IMR-90 (cell line): ENCODE data around the gene IGF2R. TPM values are rescaled to one million over a fixed set of nuclear protein-coding genes. Genes with fewer than 3 reads are reported as not detected.

Experiments
- ATAC-seq: fragments of 200-7000 bp; cut with Tn5 transposase; 2 replicates; pipeline ENCODE4 v1.9.1; 2020; ENCODE audit warnings: low read depth, mild to moderate bottlenecking, moderate library complexity
- BruUV-seq: library from RNA; stranded (reverse); fragments of 400-500 nt; replicated peaks from 2 replicates; lab custom pipeline; 2021; lab: Mats Ljungman, UMichigan
- CTCF ChIA-PET: fragments of 300-600 bp; formaldehyde crosslinking; extraction: SDS; loops from one replicate; lab custom pipeline; 2021; ENCODE audit warnings: antibody characterized with exemption; lab: Yijun Ruan, JAX
- POLR2A ChIA-PET: fragments of 300-600 bp; sonication (Branson Sonifier 250); formaldehyde crosslinking; loops from one replicate; lab custom pipeline; 2022; ENCODE audit warnings: antibody characterized with exemption; ENCODE audit not compliant: unreplicated experiment; lab: Charles Lee
- DNase-seq: peaks from one replicate; pipeline ENCODE4 v3.0.0; 2013
- H2AFZ ChIP-seq: replicated peaks from 2 replicates; pipeline ENCODE3; 2013; ENCODE audit warnings: low read length, mild to moderate bottlenecking; ENCODE audit not compliant: poor library complexity
- H2AK5ac ChIP-seq: 2 replicates; pipeline ENCODE4 v1.6.1; 2013; ENCODE audit warnings: low read depth, low read length, inconsistent platforms
- H2AK9ac ChIP-seq: replicated peaks from 2 replicates; pipeline ENCODE3; 2013; ENCODE audit warnings: mild to moderate bottlenecking, low read depth, low read length, moderate library complexity; ENCODE audit not compliant: poor library complexity
- H2BK120ac ChIP-seq: 2 replicates; pipeline ENCODE4 v1.6.1; 2013; ENCODE audit warnings: low read depth, low read length, inconsistent platforms
- H2BK15ac ChIP-seq: 3 replicates; pipeline ENCODE4 v1.6.1; 2013; ENCODE audit warnings: low read depth, low read length, inconsistent platforms
- H2BK20ac ChIP-seq: 2 replicates; pipeline ENCODE4 v1.6.1; 2013; ENCODE audit warnings: low read depth, mild to moderate bottlenecking, inconsistent platforms, low read length, moderate library complexity
- H2BK5ac ChIP-seq: 2 replicates; pipeline ENCODE4 v1.6.1; 2013; ENCODE audit warnings: mild to moderate bottlenecking, low read depth, low read length, inconsistent platforms; ENCODE audit not compliant: poor library complexity, severe bottlenecking
- H3K14ac ChIP-seq: replicated peaks from 2 replicates; pipeline ENCODE4 v1.6.1; 2013; ENCODE audit warnings: low read depth, low read length, inconsistent platforms
- H3K18ac ChIP-seq: 2 replicates; pipeline ENCODE4 v1.6.1; 2013; ENCODE audit warnings: low read depth, low read length, control low read depth
- H3K23ac ChIP-seq: 2 replicates; pipeline ENCODE4 v1.6.1; 2013; ENCODE audit warnings: low read depth, low read length, inconsistent platforms
- H3K27ac ChIP-seq: 2 replicates; pipeline ENCODE4 v1.5.1; 2013; ENCODE audit warnings: mild to moderate bottlenecking, control low read depth, low read length; ENCODE audit not compliant: insufficient read depth
- H3K27me3 ChIP-seq: 2 replicates; pipeline ENCODE4 v1.6.1; 2013; ENCODE audit warnings: low read length; ENCODE audit not compliant: control insufficient read depth, insufficient read depth
- H3K36me3 ChIP-seq: 2 replicates; pipeline ENCODE4 v1.6.1; 2013; ENCODE audit warnings: low read length, mixed read lengths; ENCODE audit not compliant: control insufficient read depth, insufficient read depth
- H3K4ac ChIP-seq: 2 replicates; pipeline ENCODE4 v1.6.1; 2013; ENCODE audit warnings: low read depth, low read length, inconsistent platforms
- H3K4me1 ChIP-seq: 2 replicates; pipeline ENCODE4 v1.6.1; 2013; ENCODE audit warnings: low read length, mixed read lengths; ENCODE audit not compliant: control insufficient read depth, insufficient read depth
- H3K4me2 ChIP-seq: 2 replicates; pipeline ENCODE4 v1.6.1; 2013; ENCODE audit warnings: low read depth, mild to moderate bottlenecking, control low read depth, low read length, moderate library complexity
- H3K4me3 ChIP-seq: 2 replicates; pipeline ENCODE4 v1.5.1; 2013; ENCODE audit warnings: low read depth, mild to moderate bottlenecking, control low read depth, low read length, moderate library complexity; ENCODE audit not compliant: insufficient read depth
- H3K56ac ChIP-seq: 2 replicates; pipeline ENCODE4 v1.6.1; 2013; ENCODE audit warnings: low read length, inconsistent platforms; ENCODE audit not compliant: insufficient read depth; ENCODE audit errors: extremely low read depth
- H3K79me1 ChIP-seq, 2 experiments: 2 replicates each; pipeline ENCODE4 v1.6.1; 2013; ENCODE audit warnings: low read length in 2 of 2, inconsistent platforms in 1 of 2, low read depth in 1 of 2
- H3K9ac ChIP-seq: 2 replicates; pipeline ENCODE4 v1.6.1; 2013; ENCODE audit warnings: low read depth, low read length, control low read depth
- H3K9me1 ChIP-seq: 2 replicates; pipeline ENCODE4 v1.6.1; 2013; ENCODE audit warnings: low read length, inconsistent platforms; ENCODE audit not compliant: insufficient read depth
- H3K9me3 ChIP-seq: 2 replicates; pipeline ENCODE4 v1.6.1; 2013; ENCODE audit warnings: low read length; ENCODE audit not compliant: control insufficient read depth, insufficient read depth
- H4K20me1 ChIP-seq: 2 replicates; pipeline ENCODE4 v1.6.1; 2013; ENCODE audit warnings: low read length, inconsistent platforms; ENCODE audit not compliant: insufficient read depth
- H4K5ac ChIP-seq: 2 replicates; pipeline ENCODE4 v1.6.1; 2013; ENCODE audit warnings: mild to moderate bottlenecking, low read depth, low read length, control low read depth
- H4K8ac ChIP-seq, 2 experiments: 2 replicates each; pipeline ENCODE4 v1.6.1; 2013; ENCODE audit warnings: low read depth in 2 of 2, low read length in 2 of 2, control low read depth in 1 of 2, inconsistent platforms in 1 of 2
- H4K91ac ChIP-seq: 2 replicates; pipeline ENCODE4 v1.6.1; 2013; ENCODE audit warnings: low read depth, low read length, inconsistent platforms; ENCODE audit not compliant: insufficient read depth
- FOS ChIP-seq: fragments of 150-350 bp; IDR thresholded peaks from 2 replicates; pipeline ENCODE4 v1.6.1; 2016; ENCODE audit warnings: low read depth, low read length
- MAZ ChIP-seq: IDR thresholded peaks from 2 replicates; pipeline ENCODE4 v1.6.1; 2012; ENCODE audit warnings: low read depth, mild to moderate bottlenecking, low read length, improper control_type of control experiment, moderate library complexity, borderline replicate concordance
- WGBS, 2 experiments: methylation state at CpG; one replicate each; pipeline versions ENCODE4 v1.1.5 to v1.1.7; 2013; ENCODE audit warnings: missing lambda C conversion rate in 2 of 2; ENCODE audit not compliant: insufficient read length in 1 of 2; ENCODE audit errors: extremely low coverage in 2 of 2; 5-methylcytosine and 5-hydroxymethylcytosine counted together
- dilution Hi-C: fragments of 300-500 bp; cut with HindIII; formaldehyde crosslinking; loops from one replicate; pipeline ENCODE4 v1.14.3; 2018; ENCODE audit warnings: low sequenced_read_pairs; ENCODE audit not compliant: unreplicated experiment
- in situ Hi-C: fragments of 300-500 bp; cut with MboI; formaldehyde crosslinking; loops from 3 replicates; pipeline ENCODE4 v1.14.3; 2019; ENCODE audit warnings: low sequenced_read_pairs, inconsistent platforms, mixed read lengths
- intact Hi-C: fragments of 100-400 bp; cut with micrococcal nuclease; formaldehyde crosslinking; loops from 2 replicates; pipeline ENCODE4 v1.10.0; 2022
- polyA plus RNA-seq, 3 experiments: library from polyadenylated mRNA; depleted of rRNA; stranded (reverse); fragments of >200 nt; gene quantifications; 2 replicates each; pipeline ENCODE4 v1.2.3, GENCODE V29; 2012; ENCODE audit warnings: low replicate concordance in 1 of 3
- total RNA-seq: library from RNA; depleted of rRNA; stranded (reverse); fragments of >200 nt; gene quantifications from 2 replicates; pipeline ENCODE4 v1.2.3, GENCODE V29; 2012

The IGF2R gene
- total and polyA plus RNA-seq, 2 of the 4 experiments (the other 2 are of a cell fraction): 33.2 to 41.4 TPM

DNA sequence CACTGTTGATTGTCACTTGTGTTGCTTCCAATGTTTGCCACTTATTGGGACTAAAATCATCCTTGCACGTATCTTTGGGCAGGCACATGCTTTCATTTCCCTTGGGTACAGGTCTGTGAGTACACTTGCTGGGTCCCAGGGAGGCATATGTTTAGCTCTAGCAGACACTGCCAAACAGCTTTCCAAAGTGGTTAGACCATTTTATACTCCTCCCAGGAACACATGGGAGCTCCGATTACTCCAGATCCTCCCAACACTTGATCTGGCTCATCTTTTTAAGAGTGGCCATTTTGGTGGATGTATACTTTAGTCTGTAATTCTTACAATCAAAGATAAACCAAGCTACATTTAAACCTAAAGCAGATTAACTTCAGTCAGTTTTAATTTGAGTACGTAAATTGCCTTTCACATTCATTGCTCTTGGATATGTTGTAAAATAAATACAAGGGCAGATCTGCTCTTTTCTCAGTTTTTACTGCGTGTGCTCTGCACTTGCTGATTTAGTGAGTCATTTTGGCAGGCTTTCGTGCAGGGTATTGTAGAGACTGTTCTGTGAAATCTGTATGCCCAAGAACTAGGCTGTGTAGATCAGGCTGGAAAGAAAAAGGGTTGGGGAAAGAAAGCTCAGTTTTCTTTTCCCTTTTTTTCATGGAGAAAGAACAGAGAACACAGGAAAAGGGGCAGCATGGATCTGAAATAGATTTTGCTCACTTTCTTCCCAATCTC lies 172.3 kb downstream of the IGF2R start:
- Histone ChIP-seq H2BK15ac (0 out of 3 replicates have a peak overlapping the region, but pooled peaks have one; percentile 32), H3K27me3 (no peaks in the 10 kb centered on the region), H3K36me3 (no peaks in the 10 kb centered on the region), H2BK5ac (peak overlapping the region; percentile 45), H3K79me1 (no peaks in the 10 kb centered on the region), H3K14ac (peak overlapping the region; percentile 75; the same call in 1 of the 2 replicates), H3K9me3 (no peaks in the 10 kb centered on the region), H3K4ac (no peak overlapping the region; the same call in 1 of the 2 replicates), H3K9ac (no peak overlapping the region), H2BK120ac (peak overlapping the region; percentile 59), H2BK20ac (peak overlapping the region; percentile 77), H2AK9ac (no peak overlapping the region), H3K9me1 (peaks cover 6% of the 10 kb centered on the region; the same call in 1 of the 2 replicates), H3K4me3 (no peak overlapping the region), H2AK5ac (peak overlapping the region; percentile 40; the same call in 1 of the 2 replicates), H4K91ac (peak overlapping the region; percentile 13; the same call in 1 of the 2 replicates), H3K27ac (peak overlapping the region; percentile 77; the same call in 1 of the 2 replicates), H2AFZ (peak overlapping the region; percentile 77), H4K20me1 (no peaks in the 10 kb centered on the region), H4K5ac (no peak overlapping the region), H3K4me1 (peaks cover 12% of the 10 kb centered on the region), H3K23ac (no peak overlapping the region), H4K8ac (peak overlapping the region in 1 of 2 experiments; percentile 23; a peak in 1 of 4 replicates), H3K4me2 (peak overlapping the region; percentile 31), H3K56ac (no peak overlapping the region), H3K18ac (peak overlapping the region; percentile 67; the same call in 1 of the 2 replicates)
- ChIA-PET POLR2A (no interaction called here), CTCF (interaction anchor here (1.0 to 1.2 kb wide), 3 partner anchors 10 to 314 kb away, joined by 3 to 4 read pairs (median 4); no protein-coding TSS in a partner anchor)
- ATAC-seq (peak; percentile 76), DNase-seq (peak; percentile 84)
- in situ Hi-C loops (no loop called here), intact Hi-C loops (loop anchor here (2.0 kb wide), 1 partner anchor 16 kb away; no protein-coding TSS in a partner anchor), dilution Hi-C loops (no loop called here)
- WGBS, 2 experiments: no CpG with 5 or more reads among the region's 5 CpGs
- no TSS peak for BruUV-seq
- TF ChIP-seq MAZ (no peak), FOS (peak; percentile 61; the same call in 1 of the 2 replicates)
